ENCODE data around the gene BCL2L1. TPM values are rescaled to one million over a fixed set of nuclear protein-coding genes. Genes with fewer than 3 reads are reported as not detected.

BCL2L1 gene
- total RNA-seq, 1 donor from 2014 or later, result 60.0 TPM

- peaks cover 24% of the 10 kb centered on the region for H3F3A ChIP-seq (ENCODE audit: low read depth)
- Mint-ChIP-seq H3K27ac (no peak overlapping the region), H3K27me3 (ENCODE audit: insufficient read depth, low read depth) (no peaks in the 10 kb centered on the region), H3K4me3 (no peak overlapping the region), H3K36me3 (peaks cover 37% of the 10 kb centered on the region), H3K4me1 (peaks cover 50% of the 10 kb centered on the region), H3K9me3 (no peaks in the 10 kb centered on the region)
- no peak overlapping the region for H3K9ac ChIP-seq
- peak overlapping the region; percentile 75 for H3K4me2 ChIP-seq
- H3K36me3 ChIP-seq, result no peaks in the 10 kb centered on the region
- peaks cover 41% of the 10 kb centered on the region for H3K4me1 ChIP-seq
- no peak for DNase-seq (ENCODE audit: low spot score)
- TF ChIP-seq CTCF (IDR thresholded peaks at IDR 0.05) (no peak), EZH2 (IDR thresholded peaks at IDR 0.05) (no peak), EZH2phosphoT487 (IDR thresholded peaks at IDR 0.05) (no peak)
- H3K79me2 ChIP-seq (ENCODE audit: low read depth), result peaks cover 86% of the 10 kb centered on the region
- H4K20me1 ChIP-seq (ENCODE audit: low read depth), result peaks cover 15% of the 10 kb centered on the region
- H3K9me3 ChIP-seq (ENCODE audit: low read depth), result no peaks in the 10 kb centered on the region
- H2AFZ ChIP-seq (replicated peaks), result no peak overlapping the region
- no peak overlapping the region for H3K27ac ChIP-seq
- no peaks in the 10 kb centered on the region for H3K27me3 ChIP-seq
- no peak overlapping the region for H3K4me3 ChIP-seq
Observed at GRCh38 chr20:31718952-31719643, 3.6 kb downstream of the BCL2L1 start.

- Histone ChIP-seq H3K9me3 (ENCODE audit: low read depth) (no peaks in the 10 kb centered on the region), H3K4me3 (no peak overlapping the region), H3K36me3 (no peaks in the 10 kb centered on the region), H2AFZ (replicated peaks) (no peak overlapping the region), H3K4me2 (peak overlapping the region; percentile 25), H3F3A (ENCODE audit: low read depth) (peaks cover 28% of the 10 kb centered on the region), H3K27me3 (no peaks in the 10 kb centered on the region), H3K79me2 (ENCODE audit: low read depth) (peaks cover 98% of the 10 kb centered on the region), H3K9ac (no peak overlapping the region), H3K4me1 (peaks cover 50% of the 10 kb centered on the region), H4K20me1 (ENCODE audit: low read depth) (peaks cover 15% of the 10 kb centered on the region), H3K27ac (no peak overlapping the region)
- Mint-ChIP-seq H3K4me1 (peaks cover 60% of the 10 kb centered on the region), H3K4me3 (no peak overlapping the region), H3K36me3 (peaks cover 41% of the 10 kb centered on the region), H3K9me3 (no peaks in the 10 kb centered on the region), H3K27ac (peak overlapping the region; percentile 30), H3K27me3 (ENCODE audit: insufficient read depth, low read depth) (no peaks in the 10 kb centered on the region)
- TF ChIP-seq CTCF (IDR thresholded peaks at IDR 0.05) (no peak), EZH2 (IDR thresholded peaks at IDR 0.05) (no peak)
- DNase-seq (ENCODE audit: low spot score), result no peak
Observed at GRCh38 chr20:31717478-31718201, 5.0 kb downstream of the BCL2L1 start.

- no peaks in the 10 kb centered on the region for H3K27me3 Mint-ChIP-seq (ENCODE audit: insufficient read depth, low read depth)
- no peak overlapping the region for H3K4me3 Mint-ChIP-seq
- no peak overlapping the region for H3K27ac Mint-ChIP-seq
- no peaks in the 10 kb centered on the region for H3K9me3 ChIP-seq (ENCODE audit: low read depth)
- H3K4me1 Mint-ChIP-seq, result peaks cover 62% of the 10 kb centered on the region
- peaks cover 15% of the 10 kb centered on the region for H4K20me1 ChIP-seq (ENCODE audit: low read depth)
- peak overlapping the region; percentile 13 for H3K27ac ChIP-seq
- DNase-seq (ENCODE audit: low spot score), result no peak
- H3K27me3 ChIP-seq, result no peaks in the 10 kb centered on the region
- peak overlapping the region; percentile 25 for H3K4me2 ChIP-seq
- H3F3A ChIP-seq (ENCODE audit: low read depth), result peaks cover 29% of the 10 kb centered on the region
- no peaks in the 10 kb centered on the region for H3K36me3 ChIP-seq
- no peak overlapping the region for H3K9ac ChIP-seq
- no peaks in the 10 kb centered on the region for H3K9me3 Mint-ChIP-seq
- peaks cover 97% of the 10 kb centered on the region for H3K79me2 ChIP-seq (ENCODE audit: low read depth)
- peaks cover 51% of the 10 kb centered on the region for H3K4me1 ChIP-seq
- no peak for TF ChIP-seq CTCF (IDR thresholded peaks at IDR 0.05)
- TF ChIP-seq EZH2phosphoT487 (IDR thresholded peaks at IDR 0.05), result no peak
- TF ChIP-seq EZH2 (IDR thresholded peaks at IDR 0.05), result no peak
- peaks cover 39% of the 10 kb centered on the region for H3K36me3 Mint-ChIP-seq
- H2AFZ ChIP-seq (replicated peaks), result no peak overlapping the region
- no peak overlapping the region for H3K4me3 ChIP-seq
Observed at GRCh38 chr20:31716818-31717477, 5.7 kb downstream of the BCL2L1 start.

Data from neural progenitor cell (in vitro differentiated cells).